ENCODE results near the gene CTSW. TPM values are rescaled to one million over a fixed set of nuclear protein-coding genes. Genes with fewer than 3 reads are reported as not detected.

The CTSW gene
- total and polyA plus RNA-seq, 2 donors (not counting 1 experiment from before 2014, with no cell fraction given) = 0.84 to 4.6 TPM

DNA sequence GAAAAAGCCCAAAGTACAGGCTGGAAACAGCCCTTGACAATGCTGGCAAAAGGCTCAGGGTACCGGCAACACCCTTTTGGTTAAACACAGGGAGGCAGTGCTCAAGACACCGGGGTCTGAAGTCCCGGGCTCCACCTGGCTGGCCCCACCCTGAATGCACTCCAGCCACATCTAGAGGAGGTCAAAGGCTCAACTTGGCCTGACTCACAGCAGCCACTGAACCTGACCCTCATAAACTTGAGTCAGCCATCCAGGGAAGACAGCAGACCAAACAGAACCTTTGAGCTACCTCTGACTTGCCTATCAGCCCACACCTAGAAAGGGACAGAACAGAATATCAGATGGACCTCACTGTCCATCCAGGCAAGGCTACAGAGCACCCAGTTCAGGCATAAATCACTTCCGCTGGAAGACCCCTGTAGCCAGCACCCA lies 25.5 kb upstream of the CTSW start:
- H3K27ac Mint-ChIP-seq = peak overlapping the region; percentile 38
- DNase-seq = no peak
- TF ChIP-seq, protein P1, sequence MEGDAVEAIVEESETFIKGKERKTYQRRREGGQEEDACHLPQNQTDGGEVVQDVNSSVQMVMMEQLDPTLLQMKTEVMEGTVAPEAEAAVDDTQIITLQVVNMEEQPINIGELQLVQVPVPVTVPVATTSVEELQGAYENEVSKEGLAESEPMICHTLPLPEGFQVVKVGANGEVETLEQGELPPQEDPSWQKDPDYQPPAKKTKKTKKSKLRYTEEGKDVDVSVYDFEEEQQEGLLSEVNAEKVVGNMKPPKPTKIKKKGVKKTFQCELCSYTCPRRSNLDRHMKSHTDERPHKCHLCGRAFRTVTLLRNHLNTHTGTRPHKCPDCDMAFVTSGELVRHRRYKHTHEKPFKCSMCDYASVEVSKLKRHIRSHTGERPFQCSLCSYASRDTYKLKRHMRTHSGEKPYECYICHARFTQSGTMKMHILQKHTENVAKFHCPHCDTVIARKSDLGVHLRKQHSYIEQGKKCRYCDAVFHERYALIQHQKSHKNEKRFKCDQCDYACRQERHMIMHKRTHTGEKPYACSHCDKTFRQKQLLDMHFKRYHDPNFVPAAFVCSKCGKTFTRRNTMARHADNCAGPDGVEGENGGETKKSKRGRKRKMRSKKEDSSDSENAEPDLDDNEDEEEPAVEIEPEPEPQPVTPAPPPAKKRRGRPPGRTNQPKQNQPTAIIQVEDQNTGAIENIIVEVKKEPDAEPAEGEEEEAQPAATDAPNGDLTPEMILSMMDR (IDR thresholded peaks at IDR 0.05) = no peak
- no peak for TF ChIP-seq EZH2 (IDR thresholded peaks at IDR 0.05; ENCODE audit: borderline replicate concordance, insufficient read depth, low read depth, low read length, poor library complexity, severe bottlenecking)
- Histone ChIP-seq H3K36me3 (replicated peaks in 1 of 2; ENCODE audit: control extremely low read depth in 1 of 2, control insufficient read depth in 1 of 2, extremely low read depth in 1 of 2, insufficient read depth in 2 of 2, low read length in 1 of 2) (peaks cover 0 to 62% of the 10 kb centered on the region in 2 experiments), H3K4me3 (ENCODE audit: control extremely low read depth in 1 of 5, extremely low read depth in 1 of 5, insufficient read depth in 1 of 5, low read depth in 2 of 5, low read length in 4 of 5) (no peak overlapping the region), H3K4me2 (replicated peaks; ENCODE audit: low read depth, low read length, poor library complexity, severe bottlenecking) (no peak overlapping the region), H3K27ac (ENCODE audit: low read length in 2 of 2) (no peak overlapping the region), H2AFZ (ENCODE audit: insufficient read depth, low read depth, low read length, poor library complexity, severe bottlenecking) (no peak overlapping the region), H3K79me2 (ENCODE audit: control insufficient read depth, insufficient read depth, low read length) (peaks cover 43% of the 10 kb centered on the region), H3K4me1 (ENCODE audit: control insufficient read depth in 2 of 2, insufficient read depth in 2 of 2, low read length in 2 of 2) (peaks cover 18 to 31% of the 10 kb centered on the region in 2 donors), H3K9ac (ENCODE audit: low read length) (no peak overlapping the region), H3K9me3 (ENCODE audit: control extremely low read depth in 1 of 3, control insufficient read depth in 2 of 3, insufficient read depth in 1 of 3, low read length in 2 of 3) (peaks cover 0 to 15% (median 0%) of the 10 kb centered on the region in 3 donors), H4K20me1 (ENCODE audit: control insufficient read depth, insufficient read depth, low read length, poor library complexity, severe bottlenecking) (peaks cover 73% of the 10 kb centered on the region), H3K27me3 (replicated peaks in 1 of 4; ENCODE audit: control extremely low read depth in 1 of 4, control insufficient read depth in 3 of 4, insufficient read depth in 4 of 4, low read length in 3 of 4) (no peaks in the 10 kb centered on the region)
- ATAC-seq (ENCODE audit: low read depth) = no peak
- POLR2A ChIA-PET = no interaction called here
- peak overlapping the region; percentile 18 for H3K4me3 Mint-ChIP-seq
- WGBS (ENCODE audit: insufficient coverage) = 100% methylated on average over 3 of the region's 4 CpGs
- no peaks in the 10 kb centered on the region for H3K9me3 Mint-ChIP-seq (ENCODE audit: insufficient read depth)
- peaks cover 41% of the 10 kb centered on the region for H3K4me1 Mint-ChIP-seq
- intact Hi-C loops (cut with micrococcal nuclease) = no loop called here
- CTCF ChIA-PET = no interaction called here
- H3K27me3 Mint-ChIP-seq = no peaks in the 10 kb centered on the region

- Mint-ChIP-seq H3K27me3 (no peaks in the 10 kb centered on the region), H3K4me3 (peak overlapping the region; percentile 94), H3K9me3 (ENCODE audit: insufficient read depth) (no peaks in the 10 kb centered on the region), H3K4me1 (peaks cover 47% of the 10 kb centered on the region), H3K27ac (peak overlapping the region; percentile 95)
- TF ChIP-seq, protein P1 (IDR thresholded peaks at IDR 0.05) = no peak
- TF ChIP-seq EZH2 (IDR thresholded peaks at IDR 0.05; ENCODE audit: borderline replicate concordance, insufficient read depth, low read depth, low read length, poor library complexity, severe bottlenecking) = no peak
- H3K4me2 ChIP-seq (replicated peaks; ENCODE audit: low read depth, low read length, poor library complexity, severe bottlenecking) = peak overlapping the region; percentile 94
- intact Hi-C loops (cut with micrococcal nuclease) = loop anchor here (5.0 kb wide), 1 partner anchor 412 kb away; the partner anchor contains the start of gene RAB1B
- 75% methylated on average over 12 of the region's 15 CpGs for WGBS (ENCODE audit: insufficient coverage)
- no peak overlapping the region for H3K9ac ChIP-seq (ENCODE audit: low read length)
- POLR2A ChIA-PET = no interaction called here
- no peaks in the 10 kb centered on the region for H3K27me3 ChIP-seq (replicated peaks in 1 of 4; ENCODE audit: control extremely low read depth in 1 of 4, control insufficient read depth in 3 of 4, insufficient read depth in 4 of 4, low read length in 3 of 4)
- H3K4me1 ChIP-seq (ENCODE audit: control insufficient read depth in 2 of 2, insufficient read depth in 2 of 2, low read length in 2 of 2) = peaks cover 18 to 39% of the 10 kb centered on the region in 2 donors
- peak; percentile 21 for DNase-seq
- no peak overlapping the region for H3K4me3 ChIP-seq (ENCODE audit: control extremely low read depth in 1 of 5, extremely low read depth in 1 of 5, insufficient read depth in 1 of 5, low read depth in 2 of 5, low read length in 4 of 5)
- peaks cover 73% of the 10 kb centered on the region for H4K20me1 ChIP-seq (ENCODE audit: control insufficient read depth, insufficient read depth, low read length, poor library complexity, severe bottlenecking)
- H3K36me3 ChIP-seq (replicated peaks in 1 of 2; ENCODE audit: control extremely low read depth in 1 of 2, control insufficient read depth in 1 of 2, extremely low read depth in 1 of 2, insufficient read depth in 2 of 2, low read length in 1 of 2) = peaks cover 0 to 62% of the 10 kb centered on the region in 2 experiments
- H3K9me3 ChIP-seq (ENCODE audit: control extremely low read depth in 1 of 3, control insufficient read depth in 2 of 3, insufficient read depth in 1 of 3, low read length in 2 of 3) = peaks cover 0 to 15% (median 0%) of the 10 kb centered on the region in 3 donors
- ATAC-seq (ENCODE audit: low read depth) = no peak
- no peak overlapping the region for H2AFZ ChIP-seq (ENCODE audit: insufficient read depth, low read depth, low read length, poor library complexity, severe bottlenecking)
- H3K79me2 ChIP-seq (ENCODE audit: control insufficient read depth, insufficient read depth, low read length) = peaks cover 43% of the 10 kb centered on the region
- CTCF ChIA-PET = no interaction called here
- no peak overlapping the region for H3K27ac ChIP-seq (ENCODE audit: low read length in 2 of 2)
These were observed 24.5 kb upstream of the CTSW start for GRCh38 chr11:65854852-65855837.

All from B cell (primary cell).